Activated CD8-positive, alpha-beta memory T cell treated with anti-CD3 and anti-CD28 coated beads for 36 hours (primary cell): ENCODE measurements around the gene UBQLN4. TPM values are rescaled to one million over a fixed set of nuclear protein-coding genes. Genes with fewer than 3 reads are reported as not detected.
"Not testable (repeated sequence)": the region's sequence is repeated elsewhere in the genome, so short reads cannot be mapped to it uniquely, and the experiment has no call there.

Experiments used
- CTCF ChIA-PET: fragments of 350-600 bp; sonication (Branson Sonifier 250); formaldehyde crosslinking; loops from one replicate; lab custom pipeline; 2021; ENCODE audit warnings: antibody characterized with exemption; lab: Charles Lee
- POLR2A ChIA-PET: fragments of 350-600 bp; sonication (Branson Sonifier 250); formaldehyde crosslinking; loops from one replicate; lab custom pipeline; 2021; ENCODE audit warnings: antibody characterized with exemption; lab: Charles Lee
- total RNA-seq, 2 experiments: library from RNA; stranded (reverse); gene quantifications; one replicate each; pipeline ENCODE4 v1.2.3, GENCODE V29; 2021

Gene UBQLN4
- total RNA-seq, 2 experiments from 2014 or later = 53.8 to 55.4 TPM

GRCh38 chr1:156048663-156049258, 4.8 kb downstream of the UBQLN4 start:
- ChIA-PET POLR2A (no interaction called here), CTCF (no interaction called here)

DNA sequence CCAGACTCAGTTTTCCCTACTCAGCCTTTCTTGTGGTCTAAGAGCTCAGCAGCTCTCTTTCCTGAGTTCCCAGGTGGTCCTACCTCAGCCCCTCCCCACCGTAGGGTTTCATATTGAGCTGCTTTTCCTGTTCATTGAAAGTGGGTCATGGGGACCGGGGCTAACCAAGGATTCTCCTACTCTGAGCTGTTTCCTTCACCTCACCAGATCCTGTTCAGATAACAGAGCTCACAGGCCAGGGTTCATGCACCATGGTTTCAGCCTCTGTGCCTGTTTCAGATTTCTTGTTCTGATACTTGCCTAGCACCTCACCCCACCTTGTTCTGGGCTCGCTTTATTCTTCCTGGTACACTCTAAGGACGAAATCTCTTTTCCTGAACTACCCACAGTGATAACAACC, 8.5 kb downstream of the UBQLN4 start:
- ChIA-PET CTCF (interaction anchor here (0.5 to 0.6 kb wide), 2 partner anchors 15 to 176 kb away, joined by 3 to 4 read pairs; no protein-coding TSS in a partner anchor), POLR2A (no interaction called here)

DNA sequence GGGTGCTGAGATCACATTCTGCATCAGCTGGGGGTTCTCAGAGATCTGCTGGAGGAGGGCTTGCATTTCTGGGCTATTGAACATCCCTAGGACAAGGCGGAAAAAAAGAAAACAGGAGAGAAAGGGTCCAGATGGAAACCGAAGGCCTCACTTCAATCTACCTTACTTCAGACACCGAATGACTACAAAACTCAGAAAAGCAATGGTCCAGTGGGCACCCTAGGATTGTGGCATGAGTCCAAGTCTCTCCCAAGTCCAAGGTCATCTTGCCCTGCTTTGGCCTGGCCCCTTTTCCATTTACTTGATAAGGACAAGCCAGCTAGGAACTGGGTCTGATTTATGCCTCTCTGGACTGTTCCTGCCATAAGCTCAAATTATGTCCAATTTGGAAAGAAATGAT, 10.8 kb downstream of the UBQLN4 start:
- POLR2A ChIA-PET = interaction anchor here (1.1 kb wide), 1 partner anchor 53 kb away, joined by 3 read pairs; no protein-coding TSS in a partner anchor
- CTCF ChIA-PET = interaction anchor here (0.6 to 1.2 kb wide), 2 partner anchors 9 to 233 kb away, joined by 3 to 5 read pairs; no protein-coding TSS in a partner anchor

DNA sequence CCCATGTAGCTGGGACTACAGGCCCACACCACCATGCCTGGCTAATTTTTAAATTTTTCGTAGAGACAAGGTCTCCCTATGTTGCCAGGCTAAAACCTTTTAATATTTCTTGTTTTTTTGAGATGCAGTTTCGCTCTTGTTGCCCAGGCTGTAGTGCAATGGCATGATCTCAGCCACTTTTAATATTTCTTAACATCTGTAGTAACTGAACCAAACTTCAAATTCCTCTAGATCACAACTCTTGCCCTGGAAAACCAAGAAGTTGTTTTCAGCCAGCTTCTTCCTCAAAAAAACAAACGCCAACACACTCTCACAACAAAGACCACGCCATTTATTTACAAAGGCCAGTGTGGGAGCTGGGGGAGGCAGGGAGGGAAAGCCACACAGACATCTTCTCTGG, 18.6 kb downstream of the UBQLN4 start:
- POLR2A ChIA-PET, CTCF ChIA-PET: not testable (repeated sequence)

DNA sequence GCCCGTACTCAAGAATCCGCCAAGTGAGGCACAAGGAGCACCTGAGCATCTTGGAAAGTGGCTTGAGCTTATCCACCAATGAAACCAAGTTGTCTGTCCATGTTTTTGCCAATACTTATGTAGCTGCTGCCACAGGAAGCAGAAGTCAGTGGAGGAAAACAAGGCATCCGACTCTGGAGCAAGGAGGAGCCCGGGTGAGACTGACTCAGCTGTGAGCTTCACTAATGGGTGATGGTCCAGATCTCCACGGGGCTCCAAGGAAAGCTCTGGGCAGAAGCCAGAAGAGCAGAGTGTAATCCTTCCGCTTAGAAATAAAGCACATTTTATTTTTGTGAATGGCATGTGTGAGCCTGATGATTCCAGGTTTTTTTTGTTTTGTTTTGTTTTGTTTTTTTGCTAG, 20.6 kb downstream of the UBQLN4 start:
- POLR2A ChIA-PET = interaction anchor here (1.5 kb wide), 1 partner anchor 12 kb away, joined by 4 read pairs; the partner anchor contains the start of gene SSR2
- CTCF ChIA-PET = interaction anchor here (1.3 kb wide), 1 partner anchor 10 kb away, joined by 5 read pairs; no protein-coding TSS in a partner anchor

DNA sequence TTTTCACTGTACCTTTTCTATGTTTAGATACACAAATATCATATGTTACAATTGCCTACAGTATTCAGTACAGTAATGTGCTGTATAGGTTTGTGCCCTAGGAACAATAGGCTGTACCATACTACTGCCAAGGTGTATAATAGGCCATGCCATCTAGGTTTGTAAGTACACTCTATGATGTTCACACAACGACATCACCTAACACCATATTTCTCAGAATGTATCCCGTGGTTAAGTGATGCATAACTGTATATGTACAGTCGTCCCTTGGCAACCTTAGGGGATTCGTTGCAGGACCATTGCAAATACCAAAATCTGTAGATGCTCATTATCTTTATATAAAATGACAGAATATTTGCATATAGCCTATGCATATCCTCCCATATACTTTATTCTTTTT, 27.0 kb downstream of the UBQLN4 start:
- ChIA-PET CTCF (interaction anchor here (1.1 kb wide), 1 partner anchor 26 kb away, joined by 6 read pairs; no protein-coding TSS in a partner anchor), POLR2A (no interaction called here)

DNA sequence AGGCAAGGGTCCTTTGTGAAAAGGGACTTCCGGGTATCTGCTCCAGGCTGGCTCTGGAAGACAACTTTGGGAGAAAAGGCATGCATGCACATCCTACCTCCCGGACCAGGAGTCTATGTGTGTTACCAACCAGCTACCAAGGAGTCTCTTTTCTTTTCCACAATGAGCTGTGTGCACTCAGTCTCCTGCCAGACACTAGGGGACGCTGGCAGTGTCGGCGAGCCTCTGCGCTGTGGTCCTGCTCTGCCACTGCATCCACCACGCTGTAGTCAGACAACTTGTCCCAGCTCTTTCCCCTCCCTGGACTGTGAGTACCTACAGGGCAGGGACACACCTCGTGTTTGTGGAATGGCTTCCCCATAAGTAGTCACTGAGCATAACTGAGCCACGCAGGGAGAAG, 27.7 kb downstream of the UBQLN4 start:
- CTCF ChIA-PET = interaction anchor here (0.7 to 1.1 kb wide), 4 partner anchors 26 to 222 kb away, joined by 3 to 6 read pairs (median 5); no protein-coding TSS in a partner anchor
- POLR2A ChIA-PET = no interaction called here

DNA sequence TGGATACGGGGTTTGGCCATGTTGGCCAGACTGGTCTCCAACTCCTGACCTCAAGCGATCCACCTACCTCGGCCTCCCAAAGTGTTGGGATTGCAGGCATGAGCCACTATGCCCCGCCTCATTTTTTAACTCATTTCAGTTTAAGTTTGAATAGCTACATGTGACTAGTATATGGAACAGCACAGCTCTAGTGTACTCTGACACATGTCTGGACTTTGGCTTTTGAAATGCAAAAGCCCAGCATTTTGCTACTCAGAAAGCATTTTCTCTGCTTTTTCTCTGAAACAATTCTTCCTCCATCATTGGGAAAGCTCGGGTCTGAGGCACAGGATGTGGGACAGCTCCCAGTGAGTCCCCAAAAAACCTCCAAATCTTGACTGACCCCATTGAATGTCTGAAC, 28.8 kb downstream of the UBQLN4 start:
- POLR2A ChIA-PET = interaction anchor here (0.5 kb wide), 1 partner anchor 38 kb away, joined by 4 read pairs; no protein-coding TSS in a partner anchor
- CTCF ChIA-PET = no interaction called here

- ChIA-PET POLR2A (interaction anchor here (0.6 kb wide), 1 partner anchor 177 kb away, joined by 5 read pairs; no protein-coding TSS in a partner anchor), CTCF (interaction anchor here (0.6 kb wide), 1 partner anchor 216 kb away, joined by 3 read pairs; no protein-coding TSS in a partner anchor)
Observed at GRCh38 chr1:156021954-156022353, 31.6 kb downstream of the UBQLN4 start.

DNA sequence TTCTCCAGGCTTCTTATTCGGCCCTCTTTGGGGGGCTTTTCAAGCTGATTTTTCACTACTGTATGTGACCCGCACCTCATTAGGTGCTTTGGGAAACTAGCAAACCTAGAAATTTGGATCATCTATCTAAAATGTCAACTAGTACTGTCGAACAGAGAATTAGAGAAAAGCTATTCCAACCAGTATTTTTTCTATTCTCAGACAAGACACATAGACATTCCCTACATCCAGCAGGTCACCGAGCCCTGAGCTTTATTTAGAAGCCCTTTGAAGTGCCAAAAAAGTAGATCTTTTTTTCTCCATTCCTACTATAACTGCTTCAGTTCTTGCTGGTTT, 32.5 kb downstream of the UBQLN4 start:
- POLR2A ChIA-PET = interaction anchor here (1.3 to 1.4 kb wide), 2 partner anchors 11 to 33 kb away, joined by 3 to 4 read pairs; partner anchors contain the start of gene LAMTOR2
- CTCF ChIA-PET = interaction anchor here (0.9 to 1.0 kb wide), 2 partner anchors 31 to 88 kb away, joined by 3 to 4 read pairs; no protein-coding TSS in a partner anchor

DNA sequence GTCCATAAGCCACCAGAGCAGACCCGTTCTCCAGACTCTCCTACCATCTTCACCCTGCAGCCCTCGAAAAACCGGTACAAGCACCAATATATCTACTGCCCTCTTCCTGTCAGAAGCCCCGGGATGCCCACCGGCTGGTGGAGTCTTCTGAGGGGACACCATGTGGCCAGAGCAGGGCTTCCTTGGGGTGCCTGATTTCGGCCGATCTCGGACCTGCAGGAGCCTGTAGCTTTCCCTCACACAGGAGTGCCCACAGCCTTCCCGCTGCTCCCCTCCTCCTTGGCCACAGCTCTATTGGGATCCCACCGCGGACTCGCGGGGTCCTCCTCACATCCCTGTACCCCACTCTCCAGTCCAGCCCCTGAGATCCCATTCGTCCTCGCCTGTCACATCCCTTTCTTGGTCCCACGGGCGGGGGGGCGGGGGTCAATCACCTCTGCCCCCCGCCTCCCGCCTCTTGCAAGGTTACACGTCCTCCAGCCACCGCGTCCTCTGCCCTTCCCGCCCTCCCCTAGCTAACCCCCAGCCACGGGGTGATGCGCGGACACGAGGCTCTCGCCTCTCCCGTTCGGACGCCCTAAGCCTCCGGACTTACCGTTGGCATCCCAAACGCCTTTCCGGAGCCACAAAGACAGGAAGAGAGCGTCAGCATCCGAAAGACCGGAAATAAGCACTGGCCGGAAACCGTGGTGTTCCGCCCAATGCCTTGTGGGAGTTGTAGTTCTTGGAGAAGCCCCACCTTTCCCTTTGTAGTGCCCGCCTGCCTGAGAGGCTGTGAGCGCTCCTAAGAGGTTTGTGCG, 33.1 kb downstream of the UBQLN4 start, which contains the start of gene SSR2:
Gene SSR2, minus strand, starts transcription at position 659 of the 800 bp plus-strand sequence. CDS start 784 bp downstream, outside the sequence.
- CTCF ChIA-PET = interaction anchor here (0.9 to 1.3 kb wide), 3 partner anchors 31 to 161 kb away, joined by 3 to 4 read pairs (median 4); no protein-coding TSS in a partner anchor

GRCh38 chr1:156019946-156020292, 33.7 kb downstream of the UBQLN4 start:
- ChIA-PET CTCF (interaction anchor here (1.3 kb wide), 1 partner anchor 160 kb away, joined by 4 read pairs; no protein-coding TSS in a partner anchor), POLR2A (interaction anchor here (1.4 kb wide), 1 partner anchor 12 kb away, joined by 4 read pairs; no protein-coding TSS in a partner anchor)

More for the DNA sequence above, 33.1 kb downstream of the UBQLN4 start, which contains the start of gene SSR2:
- POLR2A ChIA-PET = interaction anchor here (1.3 to 1.4 kb wide), 2 partner anchors 12 to 34 kb away, joined by 3 to 4 read pairs; partner anchors contain the start of gene LAMTOR2

DNA sequence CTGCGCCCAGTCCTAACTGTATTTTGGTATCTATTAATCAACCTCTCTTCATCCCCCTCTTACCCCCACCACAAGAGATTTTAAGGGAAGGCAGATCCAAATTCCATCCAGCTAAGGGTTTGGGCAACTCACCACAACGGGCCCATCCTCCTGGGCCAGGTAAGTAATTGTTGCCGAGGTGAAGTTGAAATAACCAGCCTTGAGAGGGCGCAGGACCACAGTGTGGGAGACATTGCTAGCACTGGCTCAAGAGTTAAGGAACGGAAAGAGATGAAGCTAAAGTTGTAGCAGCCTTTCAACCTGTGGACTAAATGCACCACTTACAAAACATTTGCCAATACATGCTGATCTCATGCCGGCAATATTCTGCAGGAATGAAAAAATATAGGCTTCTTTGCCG, 38.8 kb downstream of the UBQLN4 start:
- POLR2A ChIA-PET = interaction anchor here (0.9 kb wide), 1 partner anchor 39 kb away, joined by 4 read pairs; the partner anchor contains the start of gene UBQLN4
- CTCF ChIA-PET = no interaction called here

DNA sequence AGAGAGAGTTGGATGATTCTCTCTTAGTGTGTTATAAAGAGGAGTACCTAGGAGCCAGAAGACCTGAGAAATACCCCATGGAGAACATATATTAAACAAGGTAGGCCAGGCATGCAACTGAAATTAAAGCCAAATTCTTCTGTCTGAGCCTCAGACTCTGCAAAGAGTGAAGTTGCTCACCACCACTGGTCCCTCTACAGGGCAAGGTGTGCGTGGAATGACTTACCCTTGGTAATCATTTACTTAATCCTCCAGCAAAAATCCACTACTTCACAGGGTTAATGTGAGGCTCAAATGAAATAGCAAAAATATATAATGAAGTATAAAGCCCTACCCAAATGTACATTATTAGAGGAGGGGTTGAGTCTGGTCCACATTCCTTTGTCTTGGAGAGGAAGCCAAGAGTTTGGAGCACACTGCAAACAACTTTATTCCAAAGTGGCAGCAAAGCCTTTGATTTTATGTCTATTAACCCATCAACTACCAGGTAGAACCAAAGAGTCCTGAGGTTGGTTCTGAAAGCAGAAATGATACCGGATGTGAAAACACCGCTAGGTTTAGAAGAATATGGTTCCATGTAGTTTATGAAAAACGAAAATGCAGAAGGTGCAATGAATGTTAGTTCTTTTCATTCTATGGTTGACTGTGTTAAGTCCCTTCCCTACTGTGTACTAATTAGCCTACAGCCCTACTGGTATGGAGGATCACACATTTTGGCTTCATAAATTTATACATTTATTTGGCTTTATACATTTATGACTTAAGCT, 41.4 kb downstream of the UBQLN4 start:
- ChIA-PET CTCF (interaction anchor here (1.4 kb wide), 1 partner anchor 8 kb away, joined by 4 read pairs; no protein-coding TSS in a partner anchor), POLR2A (interaction anchor here (0.6 kb wide), 1 partner anchor 84 kb away, joined by 6 read pairs; no protein-coding TSS in a partner anchor)

DNA sequence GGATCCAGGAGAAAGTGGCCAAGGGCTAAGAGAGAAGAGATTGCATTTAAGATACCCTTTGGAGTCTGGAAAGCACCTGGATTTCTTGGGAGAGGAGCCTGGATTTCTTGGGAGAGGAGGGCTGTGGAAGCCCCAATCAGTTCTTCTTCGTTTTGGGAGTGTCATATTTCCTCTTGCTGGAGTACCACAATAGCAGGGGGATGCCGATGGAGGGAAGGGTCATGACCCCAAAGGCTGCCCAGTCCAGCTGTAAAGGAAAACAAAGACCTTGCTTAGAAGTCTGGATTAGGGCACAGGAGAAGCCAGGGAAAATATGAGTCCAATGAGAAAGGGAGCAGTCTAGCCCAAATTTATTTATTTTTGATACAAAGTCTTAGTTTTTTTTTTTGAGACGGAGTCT, 44.2 kb downstream of the UBQLN4 start:
- ChIA-PET CTCF (interaction anchor here (0.7 kb wide), 1 partner anchor 57 kb away, joined by 3 read pairs; no protein-coding TSS in a partner anchor), POLR2A (no interaction called here)

- ChIA-PET CTCF (no interaction called here), POLR2A (interaction anchor here (0.6 kb wide), 1 partner anchor 74 kb away, joined by 4 read pairs; no protein-coding TSS in a partner anchor)
Observed at GRCh38 chr1:156006666-156007376, 46.8 kb downstream of the UBQLN4 start.

DNA sequence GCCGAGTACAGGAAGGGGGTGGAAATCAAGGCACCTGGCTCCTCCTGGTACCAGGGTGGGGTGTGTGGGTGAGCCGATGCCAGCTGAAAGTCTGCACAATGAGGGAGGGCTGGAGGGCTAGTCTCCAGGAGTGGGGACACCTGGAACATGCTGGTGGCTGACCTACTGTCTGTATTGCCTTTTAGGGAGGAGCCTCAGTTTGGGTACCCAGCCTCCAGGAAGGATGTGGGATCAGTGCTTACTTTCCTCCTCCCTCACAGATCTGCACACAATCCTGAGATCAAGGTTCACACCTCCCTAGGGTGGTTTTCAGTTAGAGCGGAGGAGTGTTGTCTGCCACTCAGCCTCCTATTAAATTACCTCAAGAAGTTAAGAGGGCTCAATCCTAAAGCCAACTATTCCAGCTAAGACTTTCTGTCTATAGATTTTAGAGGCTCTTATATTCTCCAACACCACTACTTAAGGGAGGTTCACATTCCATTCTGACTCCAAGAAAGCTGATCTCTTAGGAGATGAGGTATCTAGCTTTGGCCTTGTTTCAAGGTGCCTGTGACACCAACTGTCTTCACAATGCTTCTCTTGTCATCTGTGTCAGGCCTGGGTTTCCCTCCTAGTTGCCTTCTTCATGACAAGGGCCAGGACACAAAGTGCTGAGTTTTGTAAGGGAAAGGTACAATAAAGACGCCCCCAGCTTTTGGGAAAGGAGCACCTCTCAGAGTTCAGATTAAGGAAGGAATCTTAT, 48.6 kb downstream of the UBQLN4 start:
- POLR2A ChIA-PET = no interaction called here
- CTCF ChIA-PET = no interaction called here
